CD4-positive, alpha-beta T cell treated with Interleukin-15 for 4 hours (primary cell): ENCODE results near the gene GNAS-AS1.

Experiments used
- DNase-seq: peaks from one replicate; pipeline ENCODE4 v3.0.0-alpha.2; 2020; ENCODE audit warnings: low spot score

The GNAS-AS1 gene

GRCh38 chr20:58855506-58856389, 5.0 kb upstream of the GNAS-AS1 start:
- DNase-seq, result no peak

- no peak for DNase-seq
Observed at GRCh38 chr20:58854638-58855471, 4.2 kb upstream of the GNAS-AS1 start.

GRCh38 chr20:58853976-58854637, 3.4 kb upstream of the GNAS-AS1 start:
- no peak for DNase-seq

- no peak for DNase-seq
Observed at GRCh38 chr20:58853466-58853865, 2.8 kb upstream of the GNAS-AS1 start.

DNA sequence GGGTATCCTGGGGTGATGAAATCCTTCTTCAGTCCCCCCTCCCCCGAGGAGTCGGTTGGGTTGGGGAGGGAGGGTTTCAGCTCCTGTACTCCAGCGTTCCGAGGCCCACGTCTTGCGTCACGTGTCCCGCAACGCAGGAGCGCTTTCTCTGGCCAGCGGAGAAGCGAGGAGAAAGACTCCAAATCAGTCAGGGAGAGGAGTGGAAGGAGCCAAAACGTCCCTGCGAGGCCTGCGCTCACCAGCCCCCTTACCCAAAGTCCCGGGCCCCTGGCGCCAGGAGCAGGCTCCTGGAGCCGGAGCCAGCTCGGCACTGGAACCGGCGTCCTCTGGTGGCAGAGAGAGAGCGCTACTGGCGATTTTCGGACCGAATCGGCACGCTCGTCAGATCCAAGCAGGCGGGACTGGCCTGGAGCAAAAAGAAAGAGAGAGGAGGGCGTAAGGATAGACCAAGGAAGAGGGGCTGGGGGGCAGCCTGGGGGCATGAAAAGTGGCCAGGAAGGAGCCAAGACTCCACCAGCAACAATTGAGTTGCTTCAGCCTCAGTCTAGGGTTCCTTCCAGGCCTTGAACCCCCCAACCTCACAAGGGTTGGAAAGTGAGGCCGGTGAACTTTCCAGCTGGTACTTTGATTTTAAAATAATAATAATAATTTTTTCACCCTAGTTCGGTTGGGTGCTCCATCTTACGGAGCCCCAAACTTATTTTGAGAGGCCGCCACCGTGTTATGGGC, 2.0 kb upstream of the GNAS-AS1 start, which contains the start of gene GNAS:
Gene GNAS (plus strand): TSS at position 174 of the 729 bp plus-strand sequence.
- DNase-seq, result peak; percentile 41

- no peak for DNase-seq
Observed at GRCh38 chr20:58851969-58852458, 1.3 kb upstream of the GNAS-AS1 start.

DNA sequence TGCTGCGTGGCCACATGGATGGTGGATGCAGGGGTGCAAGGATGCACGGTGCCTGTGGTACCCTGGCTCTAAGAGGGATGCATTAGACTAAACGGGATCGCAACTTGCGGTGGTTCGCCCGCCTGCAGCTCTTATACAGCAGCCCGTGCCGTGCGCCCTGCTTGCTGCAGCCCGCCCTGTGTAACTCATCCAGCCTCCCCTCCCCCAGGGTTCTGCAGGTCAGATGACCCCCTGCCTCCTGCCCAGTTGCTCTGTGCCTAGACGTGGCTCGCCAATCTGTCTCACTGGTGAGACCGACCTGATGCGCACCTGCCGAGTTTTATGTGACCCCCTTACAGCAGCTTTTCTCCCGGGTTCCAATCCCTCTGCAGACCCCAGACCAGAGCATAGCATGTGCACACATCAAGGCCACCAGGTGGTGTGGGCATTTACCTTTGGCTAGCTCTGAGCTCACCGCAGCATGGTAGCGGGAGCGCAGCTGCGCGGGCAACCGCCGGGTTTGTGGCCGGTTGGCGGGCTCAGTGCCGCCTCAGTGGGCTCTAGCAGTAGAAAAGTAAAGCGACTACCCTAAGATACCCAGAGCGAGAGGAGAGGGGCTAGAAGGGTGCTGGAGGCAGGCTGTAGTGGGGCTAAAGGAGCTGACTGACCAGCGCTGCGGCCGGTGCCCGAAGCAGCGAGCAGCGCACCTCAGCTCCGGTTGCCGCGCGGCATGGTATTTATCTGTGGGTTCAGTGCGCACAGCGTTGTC, 693 bp upstream of the GNAS-AS1 start:
- no peak for DNase-seq

DNA sequence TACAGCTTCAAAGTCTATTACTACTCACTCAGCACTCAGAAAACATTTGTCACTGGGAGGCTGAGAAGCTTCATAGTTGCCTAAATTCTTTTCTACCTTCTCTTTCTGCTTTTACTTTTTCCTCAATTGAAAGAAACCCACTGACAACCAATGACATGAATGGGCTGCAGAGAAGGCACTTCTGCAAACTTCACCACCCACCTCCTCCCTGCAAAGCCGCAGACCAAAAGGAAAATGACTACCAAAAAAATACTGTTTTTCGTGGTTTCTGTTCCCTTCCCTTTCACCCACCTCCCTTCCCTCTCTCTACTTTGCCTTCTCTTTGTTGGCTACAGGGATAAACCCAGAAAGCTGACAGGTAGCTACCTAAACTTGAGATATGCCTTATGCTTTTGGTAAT, 3.2 kb downstream of the GNAS-AS1 start:
- no peak for DNase-seq

DNA sequence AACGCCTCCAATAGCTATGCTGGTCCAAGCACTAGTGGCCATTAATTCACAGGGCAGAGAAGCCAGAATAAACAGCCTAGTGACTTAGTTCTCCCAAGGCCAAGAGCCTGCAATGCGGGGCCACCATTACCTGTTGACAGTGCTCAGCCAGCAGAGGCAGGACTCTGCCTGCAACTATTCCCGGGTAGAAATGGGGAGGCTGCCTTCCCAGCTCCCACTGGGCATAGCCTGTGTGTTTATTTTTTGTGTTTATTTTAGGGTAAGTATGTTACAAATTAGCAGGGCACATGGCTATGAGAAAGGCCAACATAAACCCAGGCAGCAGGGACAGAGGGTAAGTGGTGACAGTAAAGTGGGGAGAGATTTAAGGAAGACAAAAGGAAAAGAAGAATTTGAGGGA, 5.0 kb downstream of the GNAS-AS1 start:
- no peak for DNase-seq

DNA sequence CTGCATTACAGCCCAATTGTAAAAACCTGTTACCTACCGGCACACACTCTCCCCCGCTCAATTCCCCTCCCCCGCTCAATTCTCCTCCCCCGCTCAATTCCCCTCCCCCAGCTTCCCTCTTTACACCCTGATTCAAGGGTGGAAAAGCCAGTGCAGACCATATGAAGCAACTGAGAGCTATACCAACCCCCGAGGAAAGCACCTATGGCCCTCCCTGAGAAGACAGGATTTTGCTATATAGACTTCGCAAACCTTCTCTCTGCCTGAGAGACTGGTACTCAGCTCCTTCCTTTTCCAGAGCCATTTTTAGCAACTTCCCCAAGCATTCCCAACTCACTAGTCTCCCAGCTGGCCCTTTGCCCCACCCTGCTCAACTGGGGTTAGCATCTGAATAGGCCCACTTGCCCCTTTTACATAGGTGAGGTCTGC, 7.6 kb downstream of the GNAS-AS1 start:
- DNase-seq, result no peak

GRCh38 chr20:58842276-58842675, 8.4 kb downstream of the GNAS-AS1 start:
- no peak for DNase-seq

DNA sequence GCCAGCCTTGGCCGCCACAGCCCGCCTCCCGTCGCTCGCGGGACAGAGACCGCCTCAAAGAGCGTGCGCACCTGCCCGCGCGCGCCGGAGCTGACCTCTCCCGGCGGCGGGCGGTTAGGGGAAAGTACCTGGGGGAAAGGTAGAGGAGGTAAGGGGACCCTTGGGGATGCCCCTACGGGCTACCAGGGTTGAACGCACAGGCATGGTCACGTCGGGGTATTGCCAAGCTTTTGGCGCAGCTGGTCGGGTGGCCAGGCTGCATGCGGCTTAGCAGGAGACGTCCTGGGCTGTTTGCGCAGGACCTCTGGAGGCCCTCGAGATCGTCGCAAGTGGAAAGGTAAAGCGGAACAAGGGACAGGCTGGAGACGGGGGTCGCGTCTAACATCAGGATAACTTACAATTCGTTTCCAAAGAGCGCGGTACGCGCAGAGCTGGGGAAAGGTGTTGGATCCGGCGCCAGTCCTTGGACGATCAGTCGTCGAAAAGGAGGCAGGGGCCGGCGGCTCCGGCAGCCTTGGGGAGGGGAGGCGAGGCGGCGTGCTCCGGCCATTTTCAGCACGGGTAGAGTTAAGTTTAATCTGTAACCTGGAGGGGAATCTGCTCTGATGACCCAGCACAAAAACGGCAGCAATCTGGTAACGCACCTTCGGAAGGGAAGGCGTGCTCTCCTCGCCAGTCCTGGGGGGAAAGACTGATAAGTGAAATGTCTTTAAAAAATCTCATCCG, 9.0 kb downstream of the GNAS-AS1 start:
- no peak for DNase-seq

GRCh38 chr20:58840816-58841538, 9.7 kb downstream of the GNAS-AS1 start:
- DNase-seq, result no peak

DNA sequence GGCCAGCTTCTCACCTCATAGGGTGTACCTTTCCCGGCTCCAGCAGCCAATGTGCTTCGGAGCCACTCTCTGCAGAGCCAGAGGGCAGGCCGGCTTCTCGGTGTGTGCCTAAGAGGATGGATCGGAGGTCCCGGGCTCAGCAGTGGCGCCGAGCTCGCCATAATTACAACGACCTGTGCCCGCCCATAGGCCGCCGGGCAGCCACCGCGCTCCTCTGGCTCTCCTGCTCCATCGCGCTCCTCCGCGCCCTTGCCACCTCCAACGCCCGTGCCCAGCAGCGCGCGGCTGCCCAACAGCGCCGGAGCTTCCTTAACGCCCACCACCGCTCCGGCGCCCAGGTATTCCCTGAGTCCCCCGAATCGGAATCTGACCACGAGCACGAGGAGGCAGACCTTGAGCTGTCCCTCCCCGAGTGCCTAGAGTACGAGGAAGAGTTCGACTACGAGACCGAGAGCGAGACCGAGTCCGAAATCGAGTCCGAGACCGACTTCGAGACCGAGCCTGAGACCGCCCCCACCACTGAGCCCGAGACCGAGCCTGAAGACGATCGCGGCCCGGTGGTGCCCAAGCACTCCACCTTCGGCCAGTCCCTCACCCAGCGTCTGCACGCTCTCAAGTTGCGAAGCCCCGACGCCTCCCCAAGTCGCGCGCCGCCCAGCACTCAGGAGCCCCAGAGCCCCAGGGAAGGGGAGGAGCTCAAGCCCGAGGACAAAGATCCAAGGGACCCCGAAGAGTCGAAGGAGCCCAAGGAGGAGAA, 10.5 kb downstream of the GNAS-AS1 start:
- DNase-seq, result no peak

- DNase-seq, result peak; percentile 34
Observed at GRCh38 chr20:58839474-58839874, 11.2 kb downstream of the GNAS-AS1 start.

DNA sequence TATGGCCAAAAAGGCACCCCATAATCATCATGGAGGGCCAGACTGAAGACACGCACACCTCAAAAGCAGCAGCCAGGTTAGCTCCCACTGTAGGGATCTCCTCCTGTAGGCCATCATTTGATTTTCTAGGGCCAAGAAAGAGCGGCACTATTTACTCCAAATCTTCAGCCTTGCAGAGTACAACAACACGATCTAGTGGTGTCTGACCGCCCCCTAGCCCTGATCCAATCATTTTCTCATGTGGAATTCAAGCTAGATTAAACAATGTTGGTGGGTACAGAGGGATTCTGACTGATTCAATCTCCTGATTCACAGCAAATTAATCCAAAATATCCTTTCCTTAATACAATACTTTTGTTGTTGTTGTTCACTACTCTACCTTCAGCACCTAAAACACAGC, 12.5 kb downstream of the GNAS-AS1 start:
- DNase-seq, result no peak

DNA sequence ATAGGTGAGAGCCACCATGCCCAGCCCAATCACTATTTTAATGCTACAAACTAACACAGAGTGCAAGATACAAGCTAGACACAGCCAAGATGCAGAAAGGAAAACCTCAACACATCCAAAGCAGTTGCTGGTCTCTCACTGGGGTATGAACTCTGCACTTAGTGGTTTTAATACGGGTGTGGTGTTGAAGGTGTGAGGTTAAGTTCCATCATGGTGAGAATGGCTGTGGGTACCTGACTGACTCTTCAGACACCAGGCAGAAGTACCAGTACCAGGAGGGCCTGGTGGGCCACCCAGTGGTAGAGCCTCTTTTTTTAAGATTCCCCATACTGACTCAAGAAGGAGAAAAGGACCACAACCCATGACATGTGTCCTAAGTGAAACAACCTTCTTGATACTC, 13.0 kb downstream of the GNAS-AS1 start:
- no peak for DNase-seq

GRCh38 chr20:58836616-58837204, 14.0 kb downstream of the GNAS-AS1 start:
- no peak for DNase-seq
